Spleen (tissue), 11 donors: Measurements from ENCODE around the gene PRDX1. TPM values are rescaled to one million over a fixed set of nuclear protein-coding genes. Genes with fewer than 3 reads are reported as not detected.

ENCODE experiments used
- DNase-seq: peaks from one replicate; pipeline ENCODE4 v3.0.0-alpha.2; 2020
- H3K27ac ChIP-seq, 8 donors: fragments of 200-600 bp; sonication (generic) in 7 of 8; 1 replicate in 4 of 8; 2 replicates in 4 of 8; pipeline versions ENCODE4 v1.5.0 to v1.8.0; 2016 to 2021; ENCODE audit warnings: inconsistent platforms in 4 of 8, mild to moderate bottlenecking in 4 of 8, moderate library complexity in 1 of 8
- H3K27me3 ChIP-seq, 7 donors: fragments of 200-600 bp; sonication (generic) in 6 of 7; replicated peaks in 1 of 7; 1 replicate in 4 of 7; 2 replicates in 3 of 7; pipeline versions ENCODE4 v1.5.0 to v1.8.0; 2016 to 2021; ENCODE audit warnings: inconsistent platforms in 3 of 7, mild to moderate bottlenecking in 1 of 7
- H3K36me3 ChIP-seq, 6 donors: fragments of 200-600 bp; sonication (generic) in 5 of 6; 1 replicate in 4 of 6; 2 replicates in 2 of 6; pipeline versions ENCODE4 v1.5.0 to v1.8.0; 2016 to 2021; ENCODE audit warnings: inconsistent platforms in 2 of 6
- H3K4me1 ChIP-seq, 6 donors: fragments of 200-600 bp; sonication (generic) in 5 of 6; 1 replicate in 3 of 6; 2 replicates in 3 of 6; pipeline versions ENCODE4 v1.5.0 to v1.8.0; 2016 to 2021; ENCODE audit warnings: inconsistent platforms in 3 of 6
- H3K4me3 ChIP-seq, 8 donors: fragments of 200-600 bp; sonication (generic) in 7 of 8; 1 replicate in 4 of 8; 2 replicates in 4 of 8; pipeline versions ENCODE4 v1.5.0 to v1.8.0; 2016 to 2021; ENCODE audit warnings: inconsistent platforms in 4 of 8, mild to moderate bottlenecking in 4 of 8, moderate library complexity in 2 of 8
- H3K9me3 ChIP-seq, 8 donors: fragments of 200-600 bp; sonication (generic) in 7 of 8; 1 replicate in 4 of 8; 2 replicates in 4 of 8; pipeline versions ENCODE4 v1.5.0 to v1.8.0; 2016 to 2021; ENCODE audit warnings: inconsistent platforms in 4 of 8
- CTCF ChIP-seq, 11 experiments: fragments of 200-600 bp in 7 of 11; fragments of 450-650 bp in 4 of 11; sonication (generic) in 4 of 11; IDR thresholded peaks in 8 of 11; conservative IDR thresholded peaks in 3 of 11; 1 replicate in 7 of 11; 2 replicates in 4 of 11; pipeline versions ENCODE4 v1.4.0 to v1.8.0; 2016 to 2021; ENCODE audit warnings: antibody characterized with exemption in 11 of 11, inconsistent platforms in 4 of 11, mild to moderate bottlenecking in 1 of 11
- POLR2A ChIP-seq, 3 donors: fragments of 450-650 bp; IDR thresholded peaks; one replicate each; pipeline ENCODE4 v1.5.1; 2017; ENCODE audit warnings: antibody characterized with exemption in 3 of 3, mild to moderate bottlenecking in 1 of 3
- POLR2AphosphoS5 ChIP-seq, 3 donors: sonication (generic); formaldehyde crosslinking; IDR thresholded peaks; one replicate each; pipeline ENCODE4 v1.5.1; 2017; ENCODE audit warnings: antibody characterized with exemption in 3 of 3
- WGBS, 5 donors: extraction: QIAGEN DNeasy Blood & Tissue Kit in 3 of 5; methylation state at CpG; one replicate each; pipeline versions ENCODE4 v1.1.5 to v1.1.7; 2013 to 2018; 5-methylcytosine and 5-hydroxymethylcytosine counted together
- intact Hi-C: fragments of 100-400 bp; cut with DNase I; formaldehyde crosslinking; loops from one replicate; pipeline ENCODE4 v1.15.0; 2023; ENCODE audit warnings: low total_unique reads
- polyA plus RNA-seq, 3 donors: library from polyadenylated mRNA; stranded (reverse); fragments of 200-250 nt; gene quantifications; one replicate each; pipeline ENCODE4 v1.2.1, GENCODE V29; 2013
- total RNA-seq, 7 donors: library from RNA; depleted of rRNA in 3 of 7; stranded (reverse); fragments of >200 nt in 3 of 7; fragmentation: NEBNext Ultra II Directional in 4 of 7; extraction: Animal tissue kit (Norgen Biotek cat#: 25700) in 4 of 7; gene quantifications; one replicate each; pipeline versions ENCODE4 v1.1.0 to v1.2.1, GENCODE V29; 2016 to 2021
- donor health status: healthy with polysubstance abuse.
- donor health status: DM: no; HTN: no; CAD: no; lungs with moderate emphysema.
- donor health status: DM: no; HTN: no; CAD: no.
- donor health status: Bipolar disorder and iron deficiency.
- donor health status: healthy.
- donor health status: DM: no; HTN: no; CAD: no.
- donor health status: DM: yes; HTN: yes; CAD: no.

PRDX1 gene
- total and polyA plus RNA-seq, 10 donors, result 156 to 457 (median 247) TPM

GRCh38 chr1:45541193-45541592, 19.5 kb upstream of the PRDX1 start:
- 83 to 100% (median 100%) methylated on average over 1 of the region's 1 CpG for WGBS, 5 donors
- TF ChIP-seq POLR2AphosphoS5 (IDR thresholded peaks at IDR 0.05) (no peak), CTCF (IDR thresholded peaks at IDR 0.05 in 8 of 11, conservative IDR thresholded peaks at IDR 0.05 in 3 of 11) (no peak)
- no peak for DNase-seq

GRCh38 chr1:45536886-45537285, 15.2 kb upstream of the PRDX1 start:
- Histone ChIP-seq H3K27ac (no peak overlapping the region), H3K4me1 (peaks cover 0 to 13% (median 0%) of the 10 kb centered on the region in 6 donors), H3K9me3 (no peaks in the 10 kb centered on the region), H3K36me3 (no peaks in the 10 kb centered on the region), H3K27me3 (no peaks in the 10 kb centered on the region), H3K4me3 (no peak overlapping the region)
- 74 to 82% (median 75%) methylated on average over 4 of the region's 4 CpGs for WGBS, 5 donors
- DNase-seq, result no peak
- TF ChIP-seq CTCF (IDR thresholded peaks at IDR 0.05 in 8 of 11, conservative IDR thresholded peaks at IDR 0.05 in 3 of 11) (no peak), POLR2AphosphoS5 (IDR thresholded peaks at IDR 0.05) (no peak), POLR2A (IDR thresholded peaks at IDR 0.05) (no peak)
- intact Hi-C loops, result no loop called here

More at GRCh38 chr1:45541193-45541592, 19.5 kb upstream of the PRDX1 start:
- intact Hi-C loops, result no loop called here
- Histone ChIP-seq H3K4me1 (peaks cover 29 to 53% (median 37%) of the 10 kb centered on the region in 6 donors), H3K27me3 (no peaks in the 10 kb centered on the region), H3K9me3 (no peaks in the 10 kb centered on the region), H3K27ac (peak overlapping the region in 2 of 8 donors; percentile 1 to 31), H3K36me3 (no peaks in the 10 kb centered on the region), H3K4me3 (no peak overlapping the region)

- intact Hi-C loops, result no loop called here
- WGBS, 5 donors, result 76 to 88% (median 81%) methylated on average over 6 of the region's 6 CpGs
- Histone ChIP-seq H3K4me3 (no peak overlapping the region), H3K27ac (no peak overlapping the region), H3K4me1 (peaks cover 0 to 9% (median 0%) of the 10 kb centered on the region in 6 donors), H3K9me3 (no peaks in the 10 kb centered on the region), H3K36me3 (no peaks in the 10 kb centered on the region), H3K27me3 (no peaks in the 10 kb centered on the region)
- DNase-seq, result no peak
- no peak for TF ChIP-seq POLR2AphosphoS5 (IDR thresholded peaks at IDR 0.05)
- no peak for TF ChIP-seq POLR2A (IDR thresholded peaks at IDR 0.05)
- no peak for TF ChIP-seq CTCF (IDR thresholded peaks at IDR 0.05 in 8 of 11, conservative IDR thresholded peaks at IDR 0.05 in 3 of 11)
Observed at GRCh38 chr1:45535988-45536766, 14.5 kb upstream of the PRDX1 start.

GRCh38 chr1:45531873-45532272, 10.2 kb upstream of the PRDX1 start:
- TF ChIP-seq POLR2AphosphoS5 (IDR thresholded peaks at IDR 0.05) (no peak), POLR2A (IDR thresholded peaks at IDR 0.05) (no peak), CTCF (IDR thresholded peaks at IDR 0.05 in 8 of 11, conservative IDR thresholded peaks at IDR 0.05 in 3 of 11) (no peak)
- 63 to 77% (median 69%) methylated on average over 5 of the region's 5 CpGs for WGBS, 5 donors
- intact Hi-C loops, result no loop called here
- H3K36me3 ChIP-seq, result no peaks in the 10 kb centered on the region
- H3K9me3 ChIP-seq, result no peaks in the 10 kb centered on the region
- H3K4me1 ChIP-seq, result peaks cover 0 to 5% (median 0%) of the 10 kb centered on the region in 6 donors
- peak overlapping the region in 1 of 8 donors; percentile 11 for H3K27ac ChIP-seq
- H3K27me3 ChIP-seq, result no peaks in the 10 kb centered on the region
- no peak overlapping the region for H3K4me3 ChIP-seq
- no peak for DNase-seq
